NCI-H2081 treated with DMSO at 0.1 percent for 48 hours (cell line): ENCODE measurements around the gene ITGA2.

Experiments
- DNase-seq: peaks from one replicate; lab custom pipeline; 2025; lab: John Stamatoyannopoulos, UW

Gene ITGA2

DNA sequence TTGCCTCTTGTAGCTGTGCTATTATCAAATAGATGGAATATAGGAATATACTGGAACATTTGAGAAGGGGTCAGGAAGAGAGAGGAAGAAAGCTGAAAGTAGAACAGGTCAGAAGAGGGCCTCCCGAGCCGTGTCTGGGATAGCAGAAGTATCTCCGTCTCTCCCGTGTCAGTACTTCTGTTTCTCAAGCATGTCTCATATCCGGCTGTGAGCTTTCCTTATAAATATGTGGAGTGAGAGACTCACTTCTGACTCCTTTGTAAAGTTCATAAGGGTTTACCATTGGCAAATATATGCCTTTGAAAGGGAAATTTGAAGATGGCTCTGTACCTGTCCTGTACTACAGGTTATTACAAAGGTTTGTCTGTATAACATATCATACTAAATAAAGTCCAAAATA is 70.1 kb downstream of the ITGA2 start:
- DNase-seq, result no peak

DNA sequence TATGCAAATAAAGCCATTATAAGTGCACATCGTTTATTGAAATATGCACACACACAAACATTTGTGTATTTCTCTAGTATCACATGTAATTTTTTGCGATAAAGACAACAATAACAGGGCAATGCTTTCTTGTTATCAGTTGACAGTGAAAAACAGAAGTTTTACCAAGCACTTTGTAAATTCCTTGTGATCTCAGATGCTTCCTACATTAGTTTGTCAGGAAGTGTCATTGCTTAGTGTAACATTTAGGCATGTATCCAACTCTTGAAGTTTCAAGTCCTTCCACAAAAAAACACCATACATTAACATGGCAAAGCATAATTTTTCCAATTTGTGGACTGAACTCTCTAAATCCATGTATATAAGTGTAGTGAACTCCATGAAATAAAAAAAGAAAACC is 74.0 kb downstream of the ITGA2 start:
- no peak for DNase-seq

DNA sequence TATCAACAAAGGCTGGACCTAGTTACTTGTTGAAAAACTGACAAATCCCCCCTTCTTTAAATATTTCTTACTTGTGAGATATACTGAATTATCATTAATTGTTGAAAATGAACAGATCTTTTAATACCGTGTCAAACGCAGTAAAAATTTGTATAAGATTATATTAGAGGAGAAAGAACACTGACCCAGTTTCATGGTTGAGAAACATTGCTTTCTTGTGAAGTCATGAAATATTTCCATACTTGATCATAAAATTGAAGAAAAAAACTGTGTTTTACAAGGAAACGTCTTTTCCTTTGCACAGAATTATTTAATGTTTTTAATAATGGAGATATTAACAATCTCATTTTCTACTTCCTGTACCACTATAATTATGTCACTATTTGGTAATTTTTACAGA is 74.6 kb downstream of the ITGA2 start:
- DNase-seq, result no peak

DNA sequence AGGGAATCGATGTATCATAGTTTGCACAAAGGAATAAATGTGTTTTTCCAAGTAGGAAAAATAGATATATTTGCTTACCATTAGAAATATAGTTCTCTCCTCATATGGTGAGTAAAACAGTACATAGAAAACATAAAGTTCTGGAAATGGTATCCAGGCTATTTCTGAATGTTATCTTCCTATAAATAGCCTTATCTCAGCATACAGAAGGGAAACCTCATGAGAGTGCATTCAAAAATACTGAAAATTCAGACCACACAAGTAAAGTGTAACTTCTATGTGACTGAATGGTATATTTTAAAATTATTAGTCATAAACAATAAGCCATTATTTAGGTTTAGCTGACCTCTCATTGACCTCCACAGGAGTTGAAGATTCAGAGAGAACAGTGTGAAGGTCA is 76.9 kb downstream of the ITGA2 start:
- no peak for DNase-seq

GRCh38 chr5:53067641-53068040 is 78.5 kb downstream of the ITGA2 start:
- DNase-seq, result no peak

GRCh38 chr5:53068291-53068836 is 79.2 kb downstream of the ITGA2 start:
- DNase-seq, result no peak

GRCh38 chr5:53069626-53070025 is 80.5 kb downstream of the ITGA2 start:
- DNase-seq, result no peak

GRCh38 chr5:53071298-53071697 is 82.1 kb downstream of the ITGA2 start:
- no peak for DNase-seq

- DNase-seq, result no peak
These were observed 82.6 kb downstream of the ITGA2 start for GRCh38 chr5:53071738-53072137.

DNA sequence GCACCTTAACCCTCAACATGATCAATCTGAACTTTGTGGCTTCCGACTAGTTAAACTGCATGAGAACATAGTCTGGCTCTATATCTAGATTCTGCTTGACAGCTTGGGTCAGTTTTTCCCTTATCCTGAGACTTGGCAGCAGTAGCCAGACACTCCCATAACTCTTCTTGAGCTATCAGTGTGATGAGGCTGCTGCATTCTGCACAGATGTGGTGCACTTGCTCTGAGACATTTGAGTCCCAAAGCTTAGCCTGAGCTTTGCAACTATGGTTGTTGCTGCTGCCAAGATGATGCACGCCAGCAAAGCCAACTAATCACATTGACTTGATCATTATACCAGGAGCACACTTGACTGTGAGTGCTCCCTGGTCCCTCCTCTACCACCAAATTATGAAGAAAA is 84.2 kb downstream of the ITGA2 start:
- no peak for DNase-seq

- DNase-seq, result no peak
These were observed 86.9 kb downstream of the ITGA2 start for GRCh38 chr5:53076014-53076583.

DNA sequence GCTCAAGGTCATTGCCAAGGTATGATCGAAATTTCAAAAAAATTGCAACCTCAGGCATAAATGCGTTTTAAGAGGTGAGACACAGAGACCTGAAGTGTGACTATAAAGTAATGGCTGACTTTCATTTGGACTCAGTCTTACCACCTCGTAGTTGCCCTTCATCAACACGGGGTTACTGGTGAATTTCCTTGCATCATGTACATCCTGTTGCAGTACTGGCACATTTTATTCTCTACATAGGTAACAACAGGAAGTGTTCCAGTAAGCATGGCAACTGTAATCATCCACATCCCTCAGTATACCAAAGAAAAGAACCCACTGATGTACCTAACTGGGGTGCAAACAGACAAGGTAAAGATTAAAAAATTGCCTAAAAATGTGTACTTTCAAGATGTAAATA is 91.1 kb downstream of the ITGA2 start:
- DNase-seq, result no peak

GRCh38 chr5:53083927-53084326 is 94.8 kb downstream of the ITGA2 start:
- DNase-seq, result no peak

DNA sequence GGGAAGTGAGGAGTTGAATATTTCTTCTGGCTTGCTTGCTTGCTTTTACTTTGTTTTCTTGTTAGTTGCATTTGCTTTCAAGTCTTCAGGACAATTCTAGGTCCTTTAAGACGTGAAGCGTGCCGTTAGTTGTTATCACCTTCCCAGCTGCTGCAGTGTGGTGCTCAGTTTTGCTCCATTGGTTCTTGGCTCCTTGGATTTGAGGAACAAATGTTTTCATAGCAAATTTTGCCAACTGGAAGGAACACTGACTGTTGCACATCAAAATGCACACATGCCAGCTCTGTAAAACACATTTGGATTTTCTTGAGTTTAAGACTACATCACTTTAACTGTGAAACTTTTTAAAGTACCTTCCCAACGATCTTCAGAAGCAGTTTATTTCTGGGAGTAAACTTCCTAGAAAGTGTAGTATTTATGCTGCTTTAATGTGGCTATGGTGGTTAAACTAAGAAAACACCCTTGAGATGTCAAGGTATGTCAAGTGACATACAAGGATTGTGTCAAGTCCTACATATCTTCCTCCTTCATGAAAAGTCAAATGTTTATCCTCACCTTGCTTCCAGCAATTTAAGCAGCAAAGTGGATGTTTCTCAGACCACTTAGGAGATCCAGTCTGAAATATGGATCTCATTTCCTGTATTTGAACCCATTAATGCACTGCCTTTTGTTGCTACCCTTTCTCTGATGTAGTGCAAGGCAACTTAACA is 95.5 kb downstream of the ITGA2 start:
- DNase-seq, result no peak

DNA sequence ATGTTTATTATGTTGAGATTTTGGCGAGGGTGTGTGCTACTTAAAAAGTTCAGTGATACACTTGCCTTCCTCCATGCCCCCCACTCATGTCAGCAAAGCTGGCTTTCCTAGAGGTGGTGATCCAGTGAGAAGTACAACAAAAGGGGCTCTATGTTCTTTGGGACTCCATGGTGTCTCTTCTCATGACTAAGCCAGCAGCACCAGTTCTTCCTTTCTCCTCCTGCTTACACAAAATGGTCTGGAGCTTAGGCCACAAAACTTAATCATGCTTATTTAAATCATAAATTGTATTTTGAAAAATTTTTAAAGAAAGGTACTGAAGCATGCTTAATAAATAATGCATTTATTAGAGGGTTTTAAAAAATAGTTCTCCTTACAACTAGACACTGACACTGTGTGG is 98.0 kb downstream of the ITGA2 start:
- no peak for DNase-seq

DNA sequence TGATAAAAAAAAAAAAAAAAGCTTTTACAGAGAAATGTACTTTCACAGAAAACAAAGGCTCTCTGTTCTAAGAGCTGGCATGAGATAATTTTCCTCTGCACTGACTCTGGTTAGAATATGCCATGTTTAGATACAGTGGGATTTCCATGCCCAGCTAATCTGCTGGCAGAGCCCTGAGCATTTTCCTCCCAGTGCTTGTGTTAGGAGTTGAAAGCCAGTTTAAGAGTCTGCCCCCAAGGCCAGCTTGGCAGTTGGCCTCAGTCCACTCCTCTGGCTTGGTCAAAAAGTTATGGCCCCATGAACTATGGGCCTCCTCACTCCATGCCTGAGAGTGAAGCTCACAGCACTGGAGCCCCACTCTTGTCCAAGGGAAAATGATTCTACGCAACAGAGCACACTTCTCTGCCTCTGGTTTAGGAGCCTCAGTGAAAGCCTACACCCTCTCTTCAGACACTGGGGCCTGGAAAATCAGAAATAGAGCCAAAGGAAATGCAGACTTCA is 98.5 kb downstream of the ITGA2 start:
- DNase-seq, result no peak

- DNase-seq, result no peak
These were observed 100.4 kb downstream of the ITGA2 start for GRCh38 chr5:53089481-53089991.

GRCh38 chr5:53090229-53090628 is 101.1 kb downstream of the ITGA2 start:
- no peak for DNase-seq

DNA sequence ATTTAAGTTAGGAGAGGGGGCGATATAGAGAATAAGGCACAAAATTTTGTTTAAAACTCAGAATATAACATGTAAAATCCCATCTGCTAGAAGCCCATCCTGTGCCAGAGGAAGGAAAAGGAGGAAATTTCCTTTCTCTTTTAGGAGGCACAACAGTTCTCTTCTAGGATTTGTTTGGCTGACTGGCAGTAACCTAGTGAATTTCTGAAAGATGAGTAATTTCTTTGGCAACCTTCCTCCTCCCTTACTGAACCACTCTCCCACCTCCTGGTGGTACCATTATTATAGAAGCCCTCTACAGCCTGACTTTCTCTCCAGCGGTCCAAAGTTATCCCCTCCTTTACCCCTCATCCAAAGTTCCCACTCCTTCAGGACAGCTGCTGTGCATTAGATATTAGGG is 102.1 kb downstream of the ITGA2 start:
- DNase-seq, result no peak

- DNase-seq, result no peak
These were observed 103.1 kb downstream of the ITGA2 start for GRCh38 chr5:53092242-53092641.

DNA sequence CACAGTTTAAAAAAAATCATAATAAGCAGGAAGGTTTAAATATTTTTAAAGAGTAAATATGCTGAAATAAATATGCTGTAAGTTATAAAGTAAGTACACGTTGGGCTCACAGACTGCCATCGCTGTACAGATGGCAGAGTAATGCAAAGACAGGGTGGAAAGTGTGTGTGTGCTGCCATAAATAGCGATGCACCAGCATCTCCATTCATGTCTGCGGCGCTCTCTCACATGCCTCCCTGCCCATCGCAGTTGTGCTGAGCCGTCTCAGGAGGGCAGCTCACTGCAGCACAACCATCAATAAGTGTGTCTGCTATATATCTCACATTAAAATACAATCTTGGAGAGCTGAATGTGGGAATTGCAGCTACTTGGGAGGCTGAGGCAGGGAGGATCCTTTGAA is 106.1 kb downstream of the ITGA2 start:
- DNase-seq, result no peak

DNA sequence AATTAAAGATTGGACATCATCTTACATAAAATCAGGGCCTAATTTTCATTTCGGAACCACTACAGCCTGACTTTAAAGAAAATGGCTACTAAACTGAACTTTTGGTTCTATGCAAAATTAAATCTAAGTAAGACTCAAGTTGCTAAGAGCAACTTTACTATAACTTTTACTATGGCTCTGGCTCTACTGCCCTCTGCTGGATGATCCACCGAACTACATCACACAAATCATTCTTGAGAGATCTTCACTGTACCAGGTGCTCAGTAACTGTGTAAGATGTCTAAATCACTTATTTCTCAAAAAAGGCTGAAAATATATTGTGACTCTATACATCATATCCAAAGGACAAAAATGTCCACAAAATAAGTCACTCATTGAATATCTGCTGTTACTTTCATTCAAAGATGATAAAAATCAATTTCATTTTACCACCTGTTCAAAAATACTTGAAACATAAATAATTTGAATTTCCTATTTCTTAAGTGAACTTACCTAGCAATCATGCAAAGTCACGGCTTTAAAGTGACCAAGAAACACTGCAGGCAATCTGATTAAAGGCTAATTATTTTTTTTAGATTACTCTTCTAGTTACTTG is 106.9 kb downstream of the ITGA2 start:
- no peak for DNase-seq

- no peak for DNase-seq
These were observed 110.4 kb downstream of the ITGA2 start for GRCh38 chr5:53099546-53099945.
